Activated T-helper 1 cell treated with anti-CD3 and anti-CD28 coated beads, Interleukin-12 subunit alpha, Interleukin-12 subunit beta, Interleukin-2, Interleukin-4 antibody, amounts not matched to agents 30 ng/mL and 10 ng/mL and 1 ng/mL, durations not matched to agents 14 hours and 24 hours and 36 hours (primary cell): ENCODE results near the gene SLC12A5. TPM values are rescaled to one million over a fixed set of nuclear protein-coding genes. Genes with fewer than 3 reads are reported as not detected.

ENCODE experiments used
- DNase-seq: peaks from one replicate; pipeline ENCODE4 v3.0.0; 2021; ENCODE audit warnings: low spot score
- H3K27ac Mint-ChIP-seq: one replicate; pipeline ENCODE4 v1.8.0; 2021; ENCODE audit warnings: mild to moderate bottlenecking, mixed read lengths
- H3K27me3 Mint-ChIP-seq: one replicate; pipeline ENCODE4 v1.8.0; 2022; ENCODE audit warnings: mild to moderate bottlenecking, moderate library complexity, mixed read lengths; ENCODE audit not compliant: insufficient read depth
- H3K36me3 Mint-ChIP-seq: one replicate; pipeline ENCODE4 v1.8.0; 2021; ENCODE audit warnings: low read depth, mixed read lengths
- H3K4me1 Mint-ChIP-seq: one replicate; pipeline ENCODE4 v1.8.0; 2021; ENCODE audit warnings: low read depth, mixed read lengths
- H3K4me3 Mint-ChIP-seq: one replicate; pipeline ENCODE4 v1.8.0; 2021; ENCODE audit warnings: mild to moderate bottlenecking, moderate library complexity, mixed read lengths
- H3K9me3 Mint-ChIP-seq: one replicate; pipeline ENCODE4 v1.8.0; 2021; ENCODE audit warnings: mixed read lengths
- intact Hi-C: fragments of 100-400 bp; cut with micrococcal nuclease; formaldehyde crosslinking; loops from one replicate; pipeline ENCODE4 v1.15.1; 2024
- total RNA-seq: library from RNA; stranded (reverse); gene quantifications from 2 replicates; pipeline ENCODE4 v1.2.3, GENCODE V29; 2022

Gene SLC12A5
- total RNA-seq, 1 donor from 2014 or later, result not detected

DNA sequence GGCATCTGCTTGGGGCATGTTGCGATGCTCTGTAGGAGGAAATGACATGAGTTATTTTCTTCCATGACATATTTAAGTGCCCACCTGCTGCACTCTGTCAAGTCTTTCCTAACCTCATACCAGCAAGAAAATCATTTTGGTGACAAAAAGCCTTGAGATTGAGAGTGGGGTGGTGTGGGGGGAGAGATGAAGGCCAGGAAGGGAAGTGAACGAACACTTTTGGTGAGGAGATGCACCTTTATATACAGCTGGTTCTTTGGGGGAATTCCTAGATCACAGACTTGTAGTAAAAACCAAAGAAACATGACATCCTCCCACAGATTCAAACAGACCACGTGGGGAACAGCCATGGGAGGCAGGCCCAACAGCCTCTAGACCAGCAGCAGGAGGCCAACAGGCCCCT lies 34.6 kb downstream of the SLC12A5 start:
- H3K27ac Mint-ChIP-seq, result peak overlapping the region; percentile 93
- peak; percentile 17 for DNase-seq
- intact Hi-C loops, result loop anchor here (1.0 to 2.0 kb wide), 2 partner anchors 25 to 41 kb away; no protein-coding TSS in a partner anchor
- peaks cover 59% of the 10 kb centered on the region for H3K4me1 Mint-ChIP-seq
- H3K4me3 Mint-ChIP-seq, result peak overlapping the region; percentile 58
- peaks cover 5% of the 10 kb centered on the region for H3K27me3 Mint-ChIP-seq
- peaks cover 71% of the 10 kb centered on the region for H3K36me3 Mint-ChIP-seq
- H3K9me3 Mint-ChIP-seq, result no peaks in the 10 kb centered on the region

DNA sequence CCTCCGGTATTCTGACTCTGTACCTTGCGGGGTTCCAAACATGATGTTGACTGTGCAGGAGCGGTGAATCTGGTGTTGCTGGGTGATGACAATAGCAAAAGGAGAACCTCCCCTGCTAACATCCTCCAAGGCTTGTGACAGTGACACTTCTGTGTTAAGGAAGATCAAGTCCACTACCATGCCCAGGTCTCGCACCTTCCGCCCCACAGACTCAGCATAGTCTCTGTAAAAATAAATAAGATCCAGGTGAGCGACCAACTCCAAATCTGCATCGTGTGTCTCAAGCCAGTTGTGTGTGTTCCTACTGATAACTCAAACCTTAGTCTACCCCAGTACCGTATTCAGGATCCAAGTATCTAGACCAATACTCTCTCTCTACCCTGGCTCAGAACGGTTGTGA lies 36.0 kb downstream of the SLC12A5 start:
- intact Hi-C loops, result no loop called here
- Mint-ChIP-seq H3K27ac (peak overlapping the region; percentile 93), H3K27me3 (no peaks in the 10 kb centered on the region), H3K4me3 (no peak overlapping the region), H3K4me1 (peaks cover 46% of the 10 kb centered on the region), H3K9me3 (no peaks in the 10 kb centered on the region), H3K36me3 (peaks cover 69% of the 10 kb centered on the region)
- DNase-seq, result no peak

DNA sequence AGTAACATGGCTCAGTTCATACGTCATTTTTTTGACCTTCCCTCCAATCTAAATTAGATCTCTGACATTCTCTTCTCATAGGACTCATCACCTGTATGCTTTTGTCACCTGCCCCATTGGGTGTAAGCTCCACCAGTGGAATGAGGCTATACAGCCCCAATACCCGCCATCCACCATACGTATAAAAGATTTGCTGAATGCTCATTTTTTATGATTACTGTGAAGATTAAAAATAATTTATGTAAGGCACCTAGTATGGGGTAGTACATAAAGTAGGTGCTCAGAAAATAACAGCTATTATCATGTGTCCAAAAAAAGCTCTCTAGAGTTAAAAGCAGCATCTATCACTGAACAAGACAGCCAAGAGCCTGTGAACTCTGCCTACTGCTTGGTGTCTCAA lies 36.7 kb downstream of the SLC12A5 start:
- H3K9me3 Mint-ChIP-seq, result no peaks in the 10 kb centered on the region
- peaks cover 39% of the 10 kb centered on the region for H3K4me1 Mint-ChIP-seq
- peak overlapping the region; percentile 6 for H3K27ac Mint-ChIP-seq
- intact Hi-C loops, result no loop called here
- no peak for DNase-seq
- no peaks in the 10 kb centered on the region for H3K27me3 Mint-ChIP-seq
- H3K36me3 Mint-ChIP-seq, result peaks cover 62% of the 10 kb centered on the region
- no peak overlapping the region for H3K4me3 Mint-ChIP-seq

DNA sequence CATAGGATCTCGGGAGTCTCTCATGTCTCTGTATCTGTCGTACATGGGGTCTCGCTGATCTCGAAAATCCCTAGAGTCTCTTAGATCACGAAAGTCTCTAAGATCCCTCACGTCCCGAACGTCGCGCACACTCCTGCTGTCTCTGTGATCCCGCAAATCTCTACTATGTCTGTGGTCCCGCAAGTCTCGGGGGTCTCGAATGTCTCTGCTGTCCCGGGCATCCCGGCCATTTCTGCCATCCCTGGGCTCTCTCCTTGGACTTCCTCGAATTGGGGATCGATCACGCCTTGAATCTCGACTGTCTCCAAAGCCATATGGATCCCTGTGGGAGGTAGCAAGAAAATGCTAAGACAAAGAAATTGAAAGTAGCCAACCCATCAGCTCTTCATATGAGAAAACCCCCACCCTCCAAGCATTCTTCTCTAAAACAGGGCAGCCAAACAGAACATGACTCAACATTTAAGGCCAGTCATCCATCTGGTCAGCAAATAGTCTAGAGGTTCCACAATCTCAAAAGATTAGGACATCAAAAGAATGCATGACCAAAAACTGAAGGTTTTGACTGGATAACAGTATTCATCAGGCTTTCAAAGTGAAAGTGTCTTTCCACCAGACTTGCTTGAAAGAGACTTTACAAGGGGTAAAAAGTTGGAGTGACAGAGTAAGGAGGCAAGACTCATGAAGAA lies 41.3 kb downstream of the SLC12A5 start:
- Mint-ChIP-seq H3K27me3 (no peaks in the 10 kb centered on the region), H3K4me1 (peaks cover under 1% of the 10 kb centered on the region), H3K36me3 (peaks cover 29% of the 10 kb centered on the region), H3K9me3 (no peaks in the 10 kb centered on the region), H3K4me3 (no peak overlapping the region), H3K27ac (no peak overlapping the region)
- intact Hi-C loops, result no loop called here
- no peak for DNase-seq

DNA sequence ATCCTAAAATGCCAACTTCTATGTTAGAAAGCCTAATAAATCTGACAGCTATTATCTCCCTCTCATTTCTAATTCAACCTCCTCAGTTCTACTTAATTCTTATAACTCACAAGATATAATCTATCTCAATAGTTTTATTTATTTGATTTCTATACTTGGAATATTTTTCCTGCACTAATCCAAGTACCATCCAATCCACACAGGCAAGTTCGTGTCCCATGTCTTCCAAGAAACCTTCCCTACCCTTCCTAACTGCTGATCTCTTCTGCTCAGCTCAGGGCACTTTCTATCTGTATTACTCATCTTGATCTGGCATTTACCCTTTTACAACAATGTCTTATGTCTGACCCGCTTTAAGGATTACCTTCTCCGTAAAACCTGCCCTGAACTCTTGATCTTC lies 42.6 kb downstream of the SLC12A5 start:
- H3K4me1 Mint-ChIP-seq, result no peaks in the 10 kb centered on the region
- no peak overlapping the region for H3K4me3 Mint-ChIP-seq
- DNase-seq, result no peak
- H3K9me3 Mint-ChIP-seq, result no peaks in the 10 kb centered on the region
- H3K27ac Mint-ChIP-seq, result no peak overlapping the region
- peaks cover 27% of the 10 kb centered on the region for H3K36me3 Mint-ChIP-seq
- intact Hi-C loops, result no loop called here
- H3K27me3 Mint-ChIP-seq, result no peaks in the 10 kb centered on the region

DNA sequence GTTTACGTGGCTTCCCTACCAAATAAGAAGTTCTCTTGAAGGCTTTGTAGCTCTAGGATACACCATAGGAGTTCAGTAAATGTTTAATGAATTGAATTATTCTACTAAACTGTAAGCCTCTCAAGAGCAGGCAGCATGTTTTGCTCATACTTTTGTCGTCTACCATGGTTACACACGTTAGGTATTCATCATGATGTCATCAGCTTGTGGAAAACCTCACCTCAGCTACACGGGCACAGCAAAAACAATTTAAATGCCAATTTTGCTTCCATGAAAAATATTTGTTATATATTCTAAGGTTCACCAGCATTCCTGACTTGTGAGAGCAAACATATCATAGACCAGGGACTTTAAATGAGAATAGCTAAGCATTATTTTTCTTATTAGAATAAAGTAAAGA lies 44.0 kb downstream of the SLC12A5 start:
- Mint-ChIP-seq H3K4me3 (no peak overlapping the region), H3K27me3 (no peaks in the 10 kb centered on the region), H3K36me3 (peaks cover 27% of the 10 kb centered on the region), H3K27ac (no peak overlapping the region), H3K4me1 (no peaks in the 10 kb centered on the region), H3K9me3 (no peaks in the 10 kb centered on the region)
- DNase-seq, result no peak
- intact Hi-C loops, result no loop called here

DNA sequence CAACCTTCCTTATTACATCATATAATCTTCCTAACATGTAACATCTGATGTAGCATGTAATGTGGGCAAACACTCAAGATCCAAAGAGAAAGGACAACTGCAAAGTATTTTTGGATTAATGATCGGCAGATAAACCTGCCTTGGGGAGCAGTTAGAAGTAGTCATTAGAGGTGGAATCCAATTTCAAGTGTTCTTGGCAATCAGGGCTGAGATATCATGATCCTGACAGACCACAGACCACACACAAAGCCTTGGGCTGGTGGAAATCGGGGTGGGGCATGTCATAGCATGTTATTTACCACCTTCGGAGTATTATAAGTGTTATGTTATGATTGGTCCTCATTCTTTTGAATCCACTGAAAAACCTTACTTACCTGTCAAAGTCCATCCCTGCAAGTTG lies 44.4 kb downstream of the SLC12A5 start:
- Mint-ChIP-seq H3K36me3 (peaks cover 25% of the 10 kb centered on the region), H3K27me3 (no peaks in the 10 kb centered on the region), H3K4me3 (no peak overlapping the region), H3K9me3 (no peaks in the 10 kb centered on the region), H3K4me1 (no peaks in the 10 kb centered on the region), H3K27ac (no peak overlapping the region)
- intact Hi-C loops, result no loop called here
- DNase-seq, result no peak

DNA sequence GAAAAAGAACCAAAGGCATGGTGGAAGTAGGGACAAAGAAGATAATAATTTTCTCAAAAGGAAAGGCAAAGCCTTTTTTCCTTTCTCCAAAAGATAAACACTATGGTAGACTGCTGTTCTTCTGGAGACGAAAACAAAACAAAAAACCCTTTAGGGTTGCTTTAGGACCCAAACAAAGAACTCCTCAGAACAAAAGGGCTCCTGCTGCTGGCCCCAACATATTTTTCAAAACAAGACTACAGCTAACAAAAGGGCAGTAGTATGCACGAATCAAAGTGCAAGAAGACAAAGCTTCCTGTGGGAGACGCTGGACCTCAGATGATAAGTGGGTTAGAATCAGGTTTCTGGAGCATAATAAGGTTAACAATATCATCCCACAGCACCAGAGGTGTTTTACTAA lies 45.0 kb downstream of the SLC12A5 start:
- DNase-seq, result no peak
- no peaks in the 10 kb centered on the region for H3K9me3 Mint-ChIP-seq
- no peaks in the 10 kb centered on the region for H3K4me1 Mint-ChIP-seq
- intact Hi-C loops, result no loop called here
- no peak overlapping the region for H3K27ac Mint-ChIP-seq
- peaks cover 23% of the 10 kb centered on the region for H3K36me3 Mint-ChIP-seq
- no peaks in the 10 kb centered on the region for H3K27me3 Mint-ChIP-seq
- no peak overlapping the region for H3K4me3 Mint-ChIP-seq

DNA sequence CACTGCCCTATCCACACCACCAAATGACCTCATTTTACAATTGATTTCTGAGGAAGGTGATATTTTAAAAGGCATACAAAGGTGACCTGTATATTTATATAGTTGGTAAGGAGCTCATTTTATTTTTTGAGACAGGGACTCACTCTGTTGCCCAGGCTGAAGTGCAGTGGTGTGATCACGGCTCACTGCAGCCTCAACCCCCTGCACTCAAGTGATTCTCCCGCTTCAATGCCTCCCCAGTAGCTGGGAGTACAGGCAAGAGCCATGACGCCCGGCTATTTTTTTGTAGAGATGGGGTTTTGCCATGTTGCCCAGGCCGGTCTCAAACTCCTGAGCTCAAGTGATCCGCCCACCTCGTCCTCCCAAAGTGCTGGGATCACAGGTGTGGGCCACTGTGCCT lies 47.8 kb downstream of the SLC12A5 start:
- peaks cover 4% of the 10 kb centered on the region for H3K4me1 Mint-ChIP-seq

DNA sequence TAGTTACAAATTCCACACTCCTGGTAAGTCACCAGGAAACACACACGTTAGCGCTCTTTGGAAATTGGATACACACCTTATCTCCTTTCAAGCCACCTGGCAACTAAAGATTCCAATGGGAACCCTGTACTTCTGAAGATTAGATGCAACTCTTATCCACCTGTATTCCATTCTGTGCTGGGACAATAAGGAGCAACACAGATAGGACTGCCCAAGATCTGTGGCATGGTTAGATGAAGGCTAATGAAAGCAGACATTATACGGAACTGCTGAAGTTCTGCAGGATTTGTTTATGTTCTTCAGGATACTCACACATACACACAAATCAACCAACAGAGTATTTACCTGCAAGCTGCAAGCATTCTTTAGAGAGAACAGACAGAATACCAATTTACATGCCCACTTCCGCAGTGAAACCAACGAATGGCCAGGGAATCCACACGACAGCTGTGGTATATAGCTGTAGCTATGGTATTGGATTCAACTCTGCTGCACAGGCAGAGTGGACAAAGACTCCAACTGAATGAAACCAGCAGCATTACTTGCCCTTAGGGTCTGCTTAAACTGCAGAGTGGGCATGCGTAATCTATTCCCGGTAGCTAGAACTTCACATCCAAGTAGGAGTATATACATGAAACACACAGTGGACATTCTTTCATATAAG lies 48.8 kb downstream of the SLC12A5 start:
- Mint-ChIP-seq H3K4me1 (peaks cover 8% of the 10 kb centered on the region), H3K27me3 (no peaks in the 10 kb centered on the region), H3K36me3 (peaks cover 29% of the 10 kb centered on the region), H3K4me3 (no peak overlapping the region), H3K27ac (no peak overlapping the region), H3K9me3 (no peaks in the 10 kb centered on the region)
- no peak for DNase-seq
- intact Hi-C loops, result no loop called here

More for the DNA sequence above, 47.8 kb downstream of the SLC12A5 start:
- no peak for DNase-seq
- no peak overlapping the region for H3K4me3 Mint-ChIP-seq
- no peak overlapping the region for H3K27ac Mint-ChIP-seq
- H3K36me3 Mint-ChIP-seq, result peaks cover 29% of the 10 kb centered on the region
- H3K27me3 Mint-ChIP-seq, result no peaks in the 10 kb centered on the region
- H3K9me3 Mint-ChIP-seq, result no peaks in the 10 kb centered on the region
- intact Hi-C loops, result no loop called here

DNA sequence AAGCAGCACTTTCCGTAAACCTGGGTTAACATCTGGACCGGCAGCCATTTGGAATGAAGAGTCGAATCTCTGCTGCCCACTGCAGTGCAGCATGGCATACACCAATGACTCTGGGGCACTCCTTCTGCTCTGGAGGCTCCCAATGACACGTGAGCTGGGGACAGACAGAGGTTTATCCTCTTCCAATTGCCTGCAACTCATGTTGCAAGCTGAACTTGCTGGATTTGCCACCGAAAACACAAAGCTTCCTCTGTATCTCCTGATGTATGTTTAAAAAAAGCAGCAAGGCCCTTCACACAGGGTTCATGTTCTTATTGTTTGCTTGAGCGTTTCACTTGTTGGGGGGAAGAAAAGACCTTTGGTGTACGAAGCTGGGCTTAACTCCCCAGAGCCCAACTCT lies 49.9 kb downstream of the SLC12A5 start:
- no peaks in the 10 kb centered on the region for H3K9me3 Mint-ChIP-seq
- H3K4me1 Mint-ChIP-seq, result peaks cover 15% of the 10 kb centered on the region
- H3K27me3 Mint-ChIP-seq, result no peaks in the 10 kb centered on the region
- H3K4me3 Mint-ChIP-seq, result no peak overlapping the region
- intact Hi-C loops, result no loop called here
- H3K36me3 Mint-ChIP-seq, result peaks cover 29% of the 10 kb centered on the region
- no peak overlapping the region for H3K27ac Mint-ChIP-seq
- DNase-seq, result no peak

DNA sequence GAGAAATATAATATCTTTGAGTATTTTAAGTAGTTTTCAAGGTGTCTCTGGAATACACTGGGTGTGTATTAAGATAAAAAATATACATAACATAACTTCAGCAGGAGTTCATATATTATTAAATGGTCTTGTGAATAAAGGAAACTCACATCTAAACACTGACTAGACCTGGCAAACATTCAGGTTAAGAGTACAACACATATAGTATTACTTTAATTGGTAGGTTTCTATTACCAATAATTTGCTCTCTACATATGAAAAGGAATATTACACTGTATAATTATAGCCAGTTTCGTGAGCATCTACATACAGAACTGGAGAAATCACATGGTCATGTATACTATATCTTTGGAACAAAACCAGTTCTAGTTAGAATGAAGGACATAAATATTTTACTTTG lies 52.1 kb downstream of the SLC12A5 start:
- peaks cover 20% of the 10 kb centered on the region for H3K36me3 Mint-ChIP-seq
- H3K9me3 Mint-ChIP-seq, result no peaks in the 10 kb centered on the region
- H3K27ac Mint-ChIP-seq, result no peak overlapping the region
- intact Hi-C loops, result loop anchor here (10.0 kb wide), 1 partner anchor 474 kb away; the partner anchor contains the start of gene OCSTAMP
- DNase-seq, result no peak
- peaks cover 24% of the 10 kb centered on the region for H3K4me1 Mint-ChIP-seq
- H3K4me3 Mint-ChIP-seq, result no peak overlapping the region
- H3K27me3 Mint-ChIP-seq, result no peaks in the 10 kb centered on the region

DNA sequence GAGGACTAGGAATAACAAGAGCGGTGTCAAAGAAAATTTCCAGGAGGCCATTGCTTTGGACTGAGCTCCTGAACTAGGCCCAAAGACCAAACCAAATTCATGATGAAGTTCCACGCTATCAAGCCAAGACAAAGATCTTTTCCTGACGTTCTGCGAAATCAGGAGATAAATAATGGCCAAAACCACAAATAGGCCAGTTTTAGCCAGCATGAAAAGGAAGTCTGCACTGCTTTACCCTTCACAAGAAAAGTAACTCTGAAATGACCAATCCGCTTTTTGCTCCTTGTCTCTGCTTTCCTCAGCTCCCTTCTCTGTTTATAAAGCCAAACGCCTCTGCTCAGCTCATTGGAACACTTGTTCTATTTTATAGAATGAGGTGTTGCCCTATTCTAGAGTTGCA lies 54.1 kb downstream of the SLC12A5 start:
- Mint-ChIP-seq H3K27me3 (no peaks in the 10 kb centered on the region), H3K4me1 (peaks cover 45% of the 10 kb centered on the region), H3K27ac (no peak overlapping the region), H3K4me3 (no peak overlapping the region), H3K36me3 (peaks cover 17% of the 10 kb centered on the region), H3K9me3 (no peaks in the 10 kb centered on the region)
- intact Hi-C loops, result loop anchor here (10.0 kb wide), 1 partner anchor 472 kb away; the partner anchor contains the start of gene OCSTAMP
- no peak for DNase-seq
